ENCODE data around the gene FLRT2.

DNA sequence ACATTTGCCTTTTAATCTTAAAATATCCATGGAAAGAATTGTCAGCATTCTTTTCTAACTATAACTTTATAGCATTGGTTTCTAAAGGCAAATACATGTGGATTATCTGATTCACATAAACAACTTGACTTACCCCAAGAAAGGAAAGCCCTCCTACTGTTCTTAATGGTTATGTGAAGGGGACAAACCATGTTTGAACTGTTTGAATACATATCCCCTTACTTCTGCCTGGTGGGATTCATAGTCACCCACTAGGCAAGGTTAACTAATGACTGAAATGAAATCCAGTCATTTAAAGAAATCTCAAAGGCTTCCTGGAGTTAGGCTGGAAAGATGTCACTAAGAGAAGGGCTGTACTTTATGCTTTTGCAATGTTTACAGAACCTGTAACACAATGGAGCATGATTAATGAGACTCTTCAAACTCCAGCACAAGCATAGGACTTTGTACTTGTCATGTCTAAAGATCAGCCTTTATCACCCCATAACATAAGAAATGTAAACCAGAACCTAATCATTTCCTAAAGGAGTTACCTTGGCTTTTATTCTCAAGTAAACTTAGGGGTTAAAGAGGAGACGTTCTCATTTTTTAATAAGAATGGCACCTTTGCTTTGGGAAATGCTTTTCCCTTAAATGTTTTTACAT is 10.2 kb upstream of the FLRT2 start:
- no peak for TF ChIP-seq POLR2A (IDR thresholded peaks at IDR 0.05)
- TF ChIP-seq, protein P1, sequence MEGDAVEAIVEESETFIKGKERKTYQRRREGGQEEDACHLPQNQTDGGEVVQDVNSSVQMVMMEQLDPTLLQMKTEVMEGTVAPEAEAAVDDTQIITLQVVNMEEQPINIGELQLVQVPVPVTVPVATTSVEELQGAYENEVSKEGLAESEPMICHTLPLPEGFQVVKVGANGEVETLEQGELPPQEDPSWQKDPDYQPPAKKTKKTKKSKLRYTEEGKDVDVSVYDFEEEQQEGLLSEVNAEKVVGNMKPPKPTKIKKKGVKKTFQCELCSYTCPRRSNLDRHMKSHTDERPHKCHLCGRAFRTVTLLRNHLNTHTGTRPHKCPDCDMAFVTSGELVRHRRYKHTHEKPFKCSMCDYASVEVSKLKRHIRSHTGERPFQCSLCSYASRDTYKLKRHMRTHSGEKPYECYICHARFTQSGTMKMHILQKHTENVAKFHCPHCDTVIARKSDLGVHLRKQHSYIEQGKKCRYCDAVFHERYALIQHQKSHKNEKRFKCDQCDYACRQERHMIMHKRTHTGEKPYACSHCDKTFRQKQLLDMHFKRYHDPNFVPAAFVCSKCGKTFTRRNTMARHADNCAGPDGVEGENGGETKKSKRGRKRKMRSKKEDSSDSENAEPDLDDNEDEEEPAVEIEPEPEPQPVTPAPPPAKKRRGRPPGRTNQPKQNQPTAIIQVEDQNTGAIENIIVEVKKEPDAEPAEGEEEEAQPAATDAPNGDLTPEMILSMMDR (IDR thresholded peaks at IDR 0.05) = no peak
